Subcutaneous adipose tissue (tissue), 4 donors: ENCODE data around the gene TAGLN. TPM values are rescaled to one million over a fixed set of nuclear protein-coding genes. Genes with fewer than 3 reads are reported as not detected.

Experiments used
- CTCF ChIP-seq: fragments of 450-650 bp; IDR thresholded peaks from one replicate; pipeline ENCODE4 v1.5.1; 2016; ENCODE audit warnings: low read depth, mild to moderate bottlenecking, control low read depth, antibody characterized with exemption, moderate library complexity
- total RNA-seq, 4 donors: library from RNA; depleted of rRNA; stranded (reverse); fragments of >200 nt; gene quantifications; one replicate each; pipeline ENCODE4 v1.1.0, GENCODE V29; 2016

TAGLN gene
- total RNA-seq, 4 donors from 2014 or later: 240 to 872 (median 614) TPM

- TF ChIP-seq CTCF: no peak
Observed at GRCh38 chr11:117248341-117248740, 49.2 kb downstream of the TAGLN start.

- TF ChIP-seq CTCF: no peak
Observed at GRCh38 chr11:117249571-117249970, 50.4 kb downstream of the TAGLN start.

GRCh38 chr11:117251506-117251905 lies 52.3 kb downstream of the TAGLN start:
- no peak for TF ChIP-seq CTCF

- no peak for TF ChIP-seq CTCF
Observed at GRCh38 chr11:117255966-117256365, 56.8 kb downstream of the TAGLN start.

- TF ChIP-seq CTCF: no peak
Observed at GRCh38 chr11:117256573-117256972, 57.4 kb downstream of the TAGLN start.

Other genes with a start within 250 kb of the TAGLN start
- gene SIK3, start 100.9 kb upstream of the TAGLN start, total RNA-seq: 10 to 100 TPM; 27.7 to 44.8 (median 40.3) TPM
- 100 to 1,000 TPM in 1 of 4 donors, 10 to 100 TPM in 3; 69.7 to 119 (median 82.3) TPM for gene PAFAH1B2, start 55.1 kb upstream of the TAGLN start, total RNA-seq
- gene SIDT2, start 20.6 kb upstream of the TAGLN start, total RNA-seq: 100 to 1,000 TPM in 1 of 4 donors, 10 to 100 TPM in 3; 68.9 to 115 (median 90.3) TPM
- 10 to 100 TPM; 26.2 to 91.0 (median 46.3) TPM for gene PCSK7, start 32.7 kb downstream of the TAGLN start, total RNA-seq
- gene RNF214, start 33.3 kb downstream of the TAGLN start, total RNA-seq: 10 to 100 TPM; 13.2 to 17.9 (median 13.9) TPM
- 10 to 100 TPM in 1 of 4 donors, 1 to 10 TPM in 3; 7.5 to 12.1 (median 8.0) TPM for gene BACE1-AS, start 92.0 kb downstream of the TAGLN start, total RNA-seq
- gene BACE1, start 116.9 kb downstream of the TAGLN start, total RNA-seq: 10 to 100 TPM; 17.4 to 33.0 (median 22.9) TPM
- 10 to 100 TPM; 10.9 to 17.6 (median 14.6) TPM for gene CEP164, start 128.5 kb downstream of the TAGLN start, total RNA-seq